Hepatocyte (in vitro differentiated cells): ENCODE measurements around the gene ST6GAL1. TPM values are rescaled to one million over a fixed set of nuclear protein-coding genes. Genes with fewer than 3 reads are reported as not detected.

ENCODE experiments used
- DNase-seq: peaks from one replicate; pipeline ENCODE4 v3.0.0-alpha.2; 2016; ENCODE audit warnings: low spot score
- H2AFZ ChIP-seq: fragments of 200-600 bp; sonication (generic); 2 replicates; pipeline ENCODE4 v1.6.0; 2016; ENCODE audit warnings: antibody characterized with exemption, mild to moderate bottlenecking
- H3K27ac ChIP-seq: fragments of 200-600 bp; sonication (generic); 2 replicates; pipeline ENCODE4 v1.5.1; 2016; ENCODE audit warnings: mild to moderate bottlenecking
- H3K27me3 ChIP-seq: fragments of 200-600 bp; sonication (generic); 2 replicates; pipeline ENCODE4 v1.6.1; 2016
- H3K36me3 ChIP-seq: fragments of 200-600 bp; sonication (generic); replicated peaks from 2 replicates; pipeline ENCODE4 v1.5.1; 2016; ENCODE audit warnings: low read depth; ENCODE audit not compliant: insufficient read depth
- H3K4me1 ChIP-seq: fragments of 200-600 bp; sonication (generic); 2 replicates; pipeline ENCODE4 v1.5.1; 2016; ENCODE audit warnings: mild to moderate bottlenecking, moderate library complexity; ENCODE audit not compliant: insufficient read depth
- H3K4me2 ChIP-seq: fragments of 200-600 bp; sonication (generic); 2 replicates; pipeline ENCODE4 v1.6.0; 2016
- H3K4me3 ChIP-seq: fragments of 200-600 bp; sonication (generic); 2 replicates; pipeline ENCODE4 v1.5.1; 2016; ENCODE audit warnings: mild to moderate bottlenecking
- H3K79me2 ChIP-seq: fragments of 200-600 bp; sonication (generic); 2 replicates; pipeline ENCODE4 v1.6.0; 2017; ENCODE audit warnings: mild to moderate bottlenecking
- H3K9me2 ChIP-seq: fragments of 200-600 bp; sonication (generic); replicated peaks from 2 replicates; pipeline ENCODE4 v1.6.0; 2017; ENCODE audit warnings: mild to moderate bottlenecking; ENCODE audit not compliant: insufficient read depth
- H3K9me3 ChIP-seq: fragments of 200-600 bp; sonication (generic); 2 replicates; pipeline ENCODE4 v1.5.1; 2016; ENCODE audit warnings: low read depth, mild to moderate bottlenecking
- H4K20me1 ChIP-seq: fragments of 200-600 bp; sonication (generic); 2 replicates; pipeline ENCODE4 v1.6.0; 2016; ENCODE audit warnings: mild to moderate bottlenecking; ENCODE audit not compliant: insufficient read depth, poor library complexity, severe bottlenecking
- EZH2 ChIP-seq: fragments of 200-600 bp; sonication (generic); IDR thresholded peaks from 2 replicates; pipeline ENCODE4 v1.6.1; 2016; ENCODE audit warnings: antibody characterized with exemption, mild to moderate bottlenecking, borderline replicate concordance
- EZH2phosphoT487 ChIP-seq: fragments of 200-600 bp; sonication (generic); IDR thresholded peaks from one replicate; pipeline ENCODE4 v1.6.1; 2018; ENCODE audit warnings: antibody characterized with exemption, mild to moderate bottlenecking, low read depth, moderate library complexity; ENCODE audit not compliant: unreplicated experiment, severe bottlenecking
- WGBS: methylation state at CpG from one replicate; pipeline ENCODE4 v1.1.6; 2016; ENCODE audit warnings: low lambda C conversion rate; ENCODE audit errors: missing lambda C conversion rate; 5-methylcytosine and 5-hydroxymethylcytosine counted together
- polyA plus RNA-seq: library from polyadenylated mRNA; unstranded; fragments of >200 nt; fragmentation: Nextera tagmentation; extraction: Ambion mirVana; gene quantifications from 2 replicates; pipeline ENCODE4 v1.2.1, GENCODE V29; 2016
- total RNA-seq: library from RNA; depleted of rRNA; stranded (reverse); fragments of >200 nt; gene quantifications from 2 replicates; pipeline ENCODE4 v1.2.3, GENCODE V29; 2014
- TF ChIP-seq, protein P1 (sequence below): fragments of 200-600 bp; sonication (generic); IDR thresholded peaks from 2 replicates; pipeline ENCODE4 v1.5.1; 2016; ENCODE audit warnings: antibody characterized with exemption, mild to moderate bottlenecking; ENCODE audit not compliant: poor library complexity

Gene ST6GAL1
- total and polyA plus RNA-seq, 2 experiments from 2014 or later = 57.5 to 109 TPM

DNA sequence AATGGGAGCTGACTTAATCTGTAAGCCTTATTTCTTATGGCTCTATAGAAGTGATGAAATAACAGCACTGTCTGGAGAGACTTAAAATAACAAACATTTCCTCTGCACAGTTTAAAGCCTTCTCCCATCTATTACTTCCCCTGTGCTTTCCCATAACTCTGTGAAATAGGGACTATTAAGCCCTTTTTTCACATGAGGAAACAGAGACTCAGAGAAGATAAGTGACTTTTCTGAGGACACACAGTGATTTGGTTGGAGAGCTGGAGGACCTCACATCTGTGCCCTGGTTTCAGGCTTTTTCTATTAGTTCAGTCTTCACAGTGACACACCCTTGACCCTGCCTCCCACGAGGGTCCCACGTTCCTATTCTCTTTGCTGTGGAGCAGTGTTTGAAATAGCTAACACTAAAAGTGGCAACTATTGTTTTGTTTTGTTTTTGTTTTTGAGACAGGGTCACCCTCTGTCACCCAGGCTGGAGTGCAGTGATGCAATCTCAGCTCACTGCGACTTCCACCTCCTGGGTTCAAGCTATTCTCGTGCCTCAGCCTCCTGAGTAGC, 82.9 kb downstream of the ST6GAL1 start:
- WGBS = 82% methylated on average over 4 of the region's 4 CpGs
- no peak overlapping the region for H2AFZ ChIP-seq
- H3K4me2 ChIP-seq = no peak overlapping the region
- H3K9me2 ChIP-seq = no peaks in the 10 kb centered on the region
- no peaks in the 10 kb centered on the region for H3K27me3 ChIP-seq
- H3K79me2 ChIP-seq = no peaks in the 10 kb centered on the region
- no peaks in the 10 kb centered on the region for H3K9me3 ChIP-seq
- H3K36me3 ChIP-seq = no peaks in the 10 kb centered on the region
- H3K4me1 ChIP-seq = no peaks in the 10 kb centered on the region
- no peak overlapping the region for H3K27ac ChIP-seq
- no peaks in the 10 kb centered on the region for H4K20me1 ChIP-seq
- no peak for DNase-seq
- H3K4me3 ChIP-seq = no peak overlapping the region
- TF ChIP-seq EZH2phosphoT487 (no peak), EZH2 (no peak)
- TF ChIP-seq, protein P1, sequence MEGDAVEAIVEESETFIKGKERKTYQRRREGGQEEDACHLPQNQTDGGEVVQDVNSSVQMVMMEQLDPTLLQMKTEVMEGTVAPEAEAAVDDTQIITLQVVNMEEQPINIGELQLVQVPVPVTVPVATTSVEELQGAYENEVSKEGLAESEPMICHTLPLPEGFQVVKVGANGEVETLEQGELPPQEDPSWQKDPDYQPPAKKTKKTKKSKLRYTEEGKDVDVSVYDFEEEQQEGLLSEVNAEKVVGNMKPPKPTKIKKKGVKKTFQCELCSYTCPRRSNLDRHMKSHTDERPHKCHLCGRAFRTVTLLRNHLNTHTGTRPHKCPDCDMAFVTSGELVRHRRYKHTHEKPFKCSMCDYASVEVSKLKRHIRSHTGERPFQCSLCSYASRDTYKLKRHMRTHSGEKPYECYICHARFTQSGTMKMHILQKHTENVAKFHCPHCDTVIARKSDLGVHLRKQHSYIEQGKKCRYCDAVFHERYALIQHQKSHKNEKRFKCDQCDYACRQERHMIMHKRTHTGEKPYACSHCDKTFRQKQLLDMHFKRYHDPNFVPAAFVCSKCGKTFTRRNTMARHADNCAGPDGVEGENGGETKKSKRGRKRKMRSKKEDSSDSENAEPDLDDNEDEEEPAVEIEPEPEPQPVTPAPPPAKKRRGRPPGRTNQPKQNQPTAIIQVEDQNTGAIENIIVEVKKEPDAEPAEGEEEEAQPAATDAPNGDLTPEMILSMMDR = no peak

DNA sequence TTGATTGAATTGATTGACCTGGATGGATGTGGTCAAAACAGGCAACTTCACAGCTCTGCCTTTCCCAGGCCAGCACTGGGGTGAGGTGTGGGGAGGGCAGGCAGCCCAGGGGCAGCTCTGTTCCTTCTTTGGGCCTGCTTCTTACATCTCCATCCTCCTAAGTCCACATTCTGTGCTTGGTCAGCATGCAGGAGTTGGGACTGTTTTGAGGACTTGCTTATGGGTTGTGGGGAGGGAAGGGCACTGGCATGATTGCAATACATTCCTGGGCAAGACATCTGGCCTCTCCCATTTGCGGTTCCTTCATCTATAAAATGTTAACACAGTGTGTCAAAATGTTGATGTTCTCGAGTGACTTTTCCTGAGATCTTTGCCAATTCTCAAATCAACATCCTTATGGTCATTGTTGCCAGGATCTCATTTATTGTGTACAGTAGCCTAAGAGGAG, 84.1 kb downstream of the ST6GAL1 start:
- H3K9me2 ChIP-seq = no peaks in the 10 kb centered on the region
- DNase-seq = no peak
- H3K9me3 ChIP-seq = no peaks in the 10 kb centered on the region
- H3K4me2 ChIP-seq = no peak overlapping the region
- H3K36me3 ChIP-seq = no peaks in the 10 kb centered on the region
- H2AFZ ChIP-seq = no peak overlapping the region
- no peaks in the 10 kb centered on the region for H3K27me3 ChIP-seq
- H3K4me1 ChIP-seq = no peaks in the 10 kb centered on the region
- no peak for TF ChIP-seq EZH2
- TF ChIP-seq EZH2phosphoT487 = no peak
- TF ChIP-seq, protein P1 = no peak
- 69% methylated on average over 2 of the region's 2 CpGs for WGBS
- no peaks in the 10 kb centered on the region for H4K20me1 ChIP-seq
- no peak overlapping the region for H3K27ac ChIP-seq
- no peaks in the 10 kb centered on the region for H3K79me2 ChIP-seq
- H3K4me3 ChIP-seq = no peak overlapping the region

DNA sequence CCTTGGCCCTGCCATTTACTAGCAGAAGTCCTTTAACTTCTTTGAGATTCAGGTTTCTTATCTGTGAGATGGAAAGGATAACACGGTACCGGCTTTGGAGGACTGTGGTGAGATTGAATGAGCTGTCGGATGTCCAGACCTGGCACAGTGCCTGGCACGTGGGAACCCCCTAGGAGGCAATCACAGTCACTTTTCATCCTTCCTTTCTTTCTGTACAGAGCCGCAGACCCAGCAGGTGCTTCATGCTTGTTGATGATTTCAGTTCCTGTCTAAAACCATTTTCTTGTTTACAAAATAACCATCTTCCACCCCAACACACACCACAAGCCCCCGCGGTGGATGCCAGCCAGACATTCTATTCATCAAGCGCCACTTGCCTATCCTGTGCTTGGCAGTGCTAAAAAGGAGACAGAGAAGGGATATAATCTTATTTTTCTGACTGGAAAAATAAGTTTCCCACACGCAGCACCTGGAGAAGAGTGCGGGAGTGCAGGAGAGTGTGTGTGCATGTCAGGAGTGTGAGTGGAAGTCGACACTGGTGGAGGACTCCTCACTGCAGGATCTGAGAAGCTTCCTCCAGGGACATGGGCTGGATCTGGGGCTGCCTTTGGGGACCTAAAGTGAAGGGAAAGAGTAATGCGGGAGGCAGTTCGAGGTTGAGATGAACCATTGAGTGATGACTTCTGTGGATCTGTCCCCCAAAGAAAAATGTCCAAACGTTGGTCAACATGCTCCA, 85.7 kb downstream of the ST6GAL1 start:
- Histone ChIP-seq H2AFZ (no peak overlapping the region), H3K27ac (no peak overlapping the region), H3K4me3 (no peak overlapping the region), H3K36me3 (no peaks in the 10 kb centered on the region), H3K9me2 (no peaks in the 10 kb centered on the region), H3K27me3 (no peaks in the 10 kb centered on the region), H3K79me2 (no peaks in the 10 kb centered on the region), H3K9me3 (no peaks in the 10 kb centered on the region), H3K4me1 (no peaks in the 10 kb centered on the region), H3K4me2 (no peak overlapping the region), H4K20me1 (no peaks in the 10 kb centered on the region)
- WGBS = 95% methylated on average over 14 of the region's 14 CpGs
- no peak for DNase-seq
- TF ChIP-seq, protein P1 = no peak
- TF ChIP-seq EZH2phosphoT487 = no peak
- TF ChIP-seq EZH2 = no peak
